NCI-H345 (cell line): Measurements from ENCODE around the gene RNF152.

Source experiments
- DNase-seq: peaks from one replicate; lab custom pipeline; 2025; lab: John Stamatoyannopoulos, UW

The RNF152 gene, protein sequence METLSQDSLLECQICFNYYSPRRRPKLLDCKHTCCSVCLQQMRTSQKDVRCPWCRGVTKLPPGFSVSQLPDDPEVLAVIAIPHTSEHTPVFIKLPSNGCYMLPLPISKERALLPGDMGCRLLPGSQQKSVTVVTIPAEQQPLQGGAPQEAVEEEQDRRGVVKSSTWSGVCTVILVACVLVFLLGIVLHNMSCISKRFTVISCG

GRCh38 chr18:61892683-61893308, at the start of gene RNF152:
Gene RNF152, minus strand, starts transcription at chr18:61893007. Its CDS starts 76,544 bp downstream, at chr18:61816463.
- peak; percentile 76 for DNase-seq

DNA sequence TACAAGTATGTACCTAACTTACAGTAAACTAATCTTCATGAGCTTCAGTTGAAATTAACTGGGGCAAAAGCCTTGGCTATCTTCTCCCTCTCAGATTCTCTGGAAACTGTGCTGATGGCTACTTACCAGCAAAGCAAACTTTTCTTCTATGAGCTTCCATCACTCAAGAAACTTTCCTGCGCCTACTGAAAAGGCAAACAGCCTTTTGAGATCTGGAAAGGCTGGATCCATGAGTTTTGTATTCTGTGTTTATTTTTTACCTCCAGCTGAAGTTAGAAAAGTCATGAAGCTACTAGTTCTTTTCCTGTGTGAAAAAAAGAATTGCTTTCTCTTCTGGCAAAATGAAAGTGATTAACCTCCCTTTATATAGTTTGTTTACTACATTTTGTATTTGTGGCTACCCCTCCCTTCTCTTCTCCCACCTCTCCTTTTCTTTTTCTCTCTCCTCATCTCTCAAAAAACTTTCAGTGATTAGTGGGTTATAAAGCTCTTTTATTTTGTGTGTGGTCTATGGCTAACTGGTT, 49.2 kb upstream of the RNF152 start:
- no peak for DNase-seq

- no peak for DNase-seq
These were observed 46.4 kb upstream of the RNF152 start for GRCh38 chr18:61939046-61939674.

DNA sequence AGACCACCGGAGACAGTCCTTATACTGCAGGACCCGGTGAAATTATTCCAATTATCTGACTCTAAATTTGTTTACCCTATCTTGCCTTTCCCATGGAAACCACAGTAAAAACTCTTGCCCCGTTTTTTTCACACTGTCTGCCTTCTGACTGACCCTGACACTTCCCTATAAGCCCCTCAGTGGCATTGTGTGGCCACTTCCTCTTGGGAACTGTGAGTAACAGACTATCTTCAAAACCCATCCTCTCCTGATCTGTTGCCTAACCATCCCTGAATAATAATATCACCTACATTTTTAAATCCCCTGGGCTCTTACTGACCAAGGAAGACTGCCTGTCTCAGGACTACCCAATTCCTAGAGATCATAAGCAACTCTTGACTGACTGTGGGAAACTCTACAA, 42.6 kb upstream of the RNF152 start:
- no peak for DNase-seq

GRCh38 chr18:61931654-61932379, 39.0 kb upstream of the RNF152 start:
- DNase-seq: no peak

- DNase-seq: peak; percentile 90
These were observed 37.3 kb upstream of the RNF152 start for GRCh38 chr18:61929881-61930640.

DNA sequence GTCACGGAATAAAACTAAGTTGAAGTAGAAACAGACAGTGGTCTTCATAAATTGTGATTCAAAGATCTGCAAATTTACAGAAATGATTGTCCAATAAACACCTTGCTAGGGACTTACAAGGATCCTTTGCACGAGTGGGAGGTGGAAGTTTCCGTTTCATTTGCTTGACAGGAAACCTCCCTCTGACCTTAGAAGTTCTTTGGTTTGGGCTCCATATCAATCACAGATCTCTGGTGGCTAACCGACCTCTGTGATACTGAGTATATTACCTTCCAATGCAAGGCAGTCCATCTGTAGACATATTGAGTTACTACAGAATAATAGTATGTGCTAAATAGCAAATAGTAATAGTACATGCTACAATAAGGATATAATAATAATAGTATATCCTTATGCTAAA, 33.7 kb upstream of the RNF152 start:
- DNase-seq: no peak

DNA sequence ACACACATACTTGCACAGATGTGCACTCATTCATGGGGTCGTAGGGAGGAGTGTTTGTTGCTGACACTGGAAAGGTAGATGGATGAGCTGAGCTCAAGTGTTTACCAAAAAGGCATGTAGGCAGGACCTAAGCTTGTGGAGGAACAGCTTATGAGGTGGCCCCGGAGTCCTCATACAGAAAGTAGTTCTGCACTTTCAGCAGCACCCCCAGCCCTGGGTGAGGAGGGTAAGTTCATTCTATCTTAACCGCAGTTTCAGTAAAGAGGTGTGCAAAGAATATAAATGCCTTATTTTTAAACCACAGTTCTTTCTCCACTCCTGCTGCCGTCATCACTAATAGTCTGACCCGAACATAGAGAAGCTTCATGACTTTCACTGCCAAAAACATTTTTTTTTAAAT, 31.7 kb upstream of the RNF152 start:
- no peak for DNase-seq

DNA sequence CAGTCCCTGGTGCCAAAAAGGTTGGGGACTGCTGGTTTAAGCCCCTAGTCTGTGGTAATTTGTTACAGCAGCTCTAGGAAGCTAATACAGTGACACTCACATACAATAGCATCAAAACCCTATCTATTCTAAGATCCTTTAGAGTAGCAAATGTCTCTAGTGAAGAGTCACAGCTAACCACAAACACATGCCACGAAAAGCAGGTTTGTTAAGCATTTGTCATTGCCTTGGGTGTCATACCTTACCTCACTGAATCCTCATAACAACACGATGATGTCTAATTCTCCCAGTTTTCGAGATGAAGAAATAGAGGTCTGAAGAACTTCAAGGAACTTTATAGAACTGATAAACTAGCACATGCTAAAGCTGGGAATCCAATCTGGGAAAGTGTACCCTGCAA, 29.6 kb upstream of the RNF152 start:
- DNase-seq: no peak

- no peak for DNase-seq
These were observed 28.9 kb upstream of the RNF152 start for GRCh38 chr18:61921621-61922235.

DNA sequence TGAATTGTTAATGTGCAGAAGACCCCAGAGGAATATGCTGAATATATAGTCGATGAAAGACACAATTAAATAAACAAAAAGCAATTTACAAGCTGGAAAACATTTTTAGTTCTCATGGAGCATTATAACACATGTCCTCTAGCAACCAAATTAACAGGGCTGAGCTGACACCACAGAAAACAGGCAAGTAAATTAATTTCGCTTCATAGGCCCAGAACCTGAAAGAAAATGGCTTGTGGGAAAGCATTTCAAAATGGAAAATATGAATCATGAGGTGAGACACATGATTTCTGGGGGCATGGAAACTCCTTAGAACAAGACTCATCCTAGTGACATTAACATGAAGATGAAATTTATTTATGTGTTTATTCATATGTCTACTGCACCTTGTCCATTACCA, 25.0 kb upstream of the RNF152 start:
- DNase-seq: no peak

DNA sequence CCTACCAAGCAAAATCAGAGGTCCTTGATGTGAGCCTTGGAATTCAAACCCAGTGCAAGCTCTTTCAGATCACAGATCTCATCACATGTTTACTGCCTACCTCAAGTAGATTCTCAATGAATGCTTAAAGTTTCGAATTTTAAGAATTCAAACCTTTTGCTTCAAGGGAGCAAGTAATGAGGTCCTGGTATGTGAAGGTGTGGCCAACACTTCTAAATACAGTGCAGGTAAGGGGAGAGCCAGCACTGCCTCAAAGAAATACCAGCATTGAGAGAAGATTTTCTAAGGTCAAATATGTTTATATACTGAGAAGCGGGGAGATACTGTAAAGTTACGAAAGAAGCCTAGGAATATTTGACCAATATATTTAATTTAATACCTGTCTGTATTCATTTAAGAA, 19.7 kb upstream of the RNF152 start:
- no peak for DNase-seq

GRCh38 chr18:61910101-61910500, 17.3 kb upstream of the RNF152 start:
- DNase-seq: no peak

DNA sequence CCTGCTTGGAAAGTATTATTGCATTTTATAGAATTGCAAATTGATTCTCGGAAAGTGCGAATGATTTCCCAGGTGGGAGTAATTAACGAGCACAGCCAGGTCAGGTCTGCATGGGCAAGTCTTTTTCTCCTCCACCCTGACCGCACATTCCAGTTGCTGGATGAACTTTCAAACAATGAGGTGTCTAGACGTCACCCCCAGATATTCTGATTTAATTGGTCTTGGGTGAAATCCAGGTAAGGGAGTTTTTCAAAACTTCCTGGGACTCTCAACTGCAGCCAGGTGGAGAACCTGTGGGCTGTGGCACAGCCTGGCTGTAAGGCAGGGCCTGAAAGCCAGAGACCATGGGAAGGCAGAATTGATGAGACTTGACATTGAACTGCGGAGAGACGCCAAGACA, 15.9 kb upstream of the RNF152 start:
- DNase-seq: no peak

DNA sequence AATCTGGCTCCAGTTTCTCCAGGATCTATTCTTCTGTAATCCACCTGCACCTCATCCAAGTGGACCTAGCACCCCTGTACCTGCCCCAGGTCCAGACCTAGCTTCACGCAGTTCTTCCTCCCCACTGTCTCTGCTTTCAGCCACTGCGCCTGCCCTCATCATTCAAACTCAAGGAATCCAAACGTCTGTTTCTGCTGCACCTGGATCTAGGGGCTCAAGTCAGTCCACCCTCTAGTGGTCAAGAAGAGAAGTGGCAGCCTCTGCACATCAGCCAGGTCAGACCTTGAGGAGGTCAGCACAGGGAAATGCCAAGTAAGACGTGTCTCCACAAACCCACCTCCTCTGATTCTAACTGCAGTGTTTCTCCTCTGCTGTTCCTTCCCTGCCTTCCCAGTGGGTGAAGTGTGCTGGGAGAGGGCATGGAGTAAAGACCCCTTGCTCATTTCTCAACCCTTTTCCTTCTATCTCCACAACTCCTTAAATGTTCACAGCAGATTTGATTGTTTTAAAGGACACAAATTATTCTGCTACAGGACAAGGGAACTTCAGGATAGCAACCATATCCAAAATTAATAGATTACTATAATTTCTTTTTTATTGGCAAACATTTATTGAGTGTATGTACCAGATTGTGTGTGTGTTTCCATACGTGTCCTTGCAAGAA, 8.6 kb upstream of the RNF152 start:
- DNase-seq: peak; percentile 50

- DNase-seq: no peak
These were observed 7.9 kb upstream of the RNF152 start for GRCh38 chr18:61900504-61901281.

GRCh38 chr18:61898640-61899101, 5.9 kb upstream of the RNF152 start:
- no peak for DNase-seq

GRCh38 chr18:61896757-61897156, 4.0 kb upstream of the RNF152 start:
- DNase-seq: no peak

DNA sequence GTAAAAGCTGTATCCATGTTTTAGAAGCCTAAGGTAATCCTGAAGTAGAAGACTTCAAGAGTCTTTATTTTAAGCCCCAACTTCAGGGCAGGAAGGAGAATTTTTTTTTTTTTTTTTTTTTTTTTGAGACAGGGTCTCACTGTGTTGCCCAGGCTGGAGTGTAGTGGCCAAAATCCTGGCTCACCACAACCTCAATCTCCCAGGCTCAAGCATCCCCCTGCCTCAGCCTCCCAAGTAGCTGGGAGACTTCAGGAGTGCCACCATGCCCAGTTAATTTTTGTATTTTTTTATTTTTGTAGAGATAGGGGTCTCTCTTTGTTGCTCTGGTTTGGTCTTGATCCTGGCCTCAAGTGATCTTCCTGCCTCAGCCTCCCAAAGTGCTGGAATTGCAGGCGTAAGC, 3.3 kb upstream of the RNF152 start:
- DNase-seq: no peak
